DMS 273 (cell line): ENCODE results near the gene CRYGS.
"Not testable (repeated sequence)": the region's sequence is repeated elsewhere in the genome, so short reads cannot be mapped to it uniquely, and the experiment has no call there.

Experiments
- DNase-seq: peaks from one replicate; lab custom pipeline; 2025; ENCODE audit not compliant: unreplicated experiment; lab: John Stamatoyannopoulos, UW

Gene CRYGS

DNA sequence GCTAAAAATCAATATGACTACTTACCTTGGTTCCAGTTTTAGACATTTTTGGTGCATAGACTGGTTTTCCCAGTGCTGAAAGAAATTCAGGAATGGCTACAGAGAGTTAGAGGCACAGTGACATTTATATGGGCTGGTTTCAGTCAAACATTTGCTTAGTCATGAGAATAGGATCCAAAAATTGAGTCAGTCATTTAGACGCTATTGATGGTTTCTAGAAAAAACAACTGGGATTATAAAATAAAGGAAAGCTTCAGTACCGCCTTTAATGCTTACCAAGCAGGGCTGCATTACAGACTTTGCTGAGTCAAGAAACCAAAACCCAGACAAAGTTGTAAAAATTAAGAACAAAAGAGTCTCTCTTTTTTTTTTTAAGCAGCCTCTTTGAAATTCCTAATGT, at the start of gene CRYGS:
Gene CRYGS (minus strand): TSS at position 100 of the 400 bp plus-strand sequence. CDS start 54 bp downstream, at position 46.
- no peak for DNase-seq

- no peak for DNase-seq
Measured at GRCh38 chr3:186593862-186594261, 49.7 kb upstream of the CRYGS start.

DNA sequence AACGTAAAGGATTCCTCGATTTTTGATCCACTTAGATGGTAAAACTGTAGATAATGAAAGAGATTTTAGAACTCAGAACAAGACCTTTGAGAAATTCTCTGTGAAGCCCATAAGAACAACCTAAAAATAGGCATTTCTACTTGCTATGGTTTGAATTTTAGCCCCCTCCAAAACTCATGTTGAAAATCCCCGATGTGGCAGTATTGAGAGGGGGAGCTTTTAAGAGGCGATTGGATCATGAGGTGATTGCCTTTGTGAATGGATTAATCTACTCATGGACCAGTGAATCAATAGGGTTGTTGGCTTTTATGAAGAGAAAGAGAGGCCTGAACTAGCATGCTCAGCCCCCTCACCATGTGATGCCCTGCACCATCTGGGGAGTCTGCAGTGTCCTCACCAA, 48.5 kb upstream of the CRYGS start:
- no peak for DNase-seq

DNA sequence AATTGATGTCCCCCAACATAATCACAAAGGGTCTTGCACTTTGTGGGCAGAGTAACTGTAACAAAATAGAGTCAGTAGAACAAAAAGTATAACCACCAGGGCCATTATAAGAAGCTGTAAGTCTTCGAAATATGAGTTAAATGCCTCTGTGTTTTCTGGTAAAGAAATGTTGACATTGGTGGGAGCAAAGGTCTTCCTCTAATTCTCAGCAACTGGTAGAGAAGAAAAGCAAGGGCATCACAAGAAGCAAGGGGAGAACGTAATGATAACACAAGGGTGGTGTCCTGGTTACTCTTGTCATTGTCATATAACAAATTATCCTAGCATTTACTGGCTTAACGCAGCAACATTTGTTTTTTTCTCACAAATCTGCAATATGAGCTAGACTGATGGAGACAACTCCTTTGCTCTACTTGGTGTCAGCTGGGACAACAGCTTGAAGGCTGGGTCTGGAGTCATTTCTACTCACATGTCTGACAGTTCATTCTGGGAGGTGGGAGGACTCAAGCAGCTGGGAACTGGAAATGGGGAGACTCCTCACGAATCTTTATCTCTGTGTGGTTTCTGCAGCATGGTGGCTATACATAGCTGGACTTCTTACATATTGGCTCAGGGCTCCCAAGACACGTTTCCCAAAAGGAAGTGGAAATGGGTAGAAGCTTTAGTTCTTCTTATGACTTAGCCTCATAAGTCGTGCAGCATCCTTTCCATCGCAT, 46.6 kb upstream of the CRYGS start:
- DNase-seq: no peak

DNA sequence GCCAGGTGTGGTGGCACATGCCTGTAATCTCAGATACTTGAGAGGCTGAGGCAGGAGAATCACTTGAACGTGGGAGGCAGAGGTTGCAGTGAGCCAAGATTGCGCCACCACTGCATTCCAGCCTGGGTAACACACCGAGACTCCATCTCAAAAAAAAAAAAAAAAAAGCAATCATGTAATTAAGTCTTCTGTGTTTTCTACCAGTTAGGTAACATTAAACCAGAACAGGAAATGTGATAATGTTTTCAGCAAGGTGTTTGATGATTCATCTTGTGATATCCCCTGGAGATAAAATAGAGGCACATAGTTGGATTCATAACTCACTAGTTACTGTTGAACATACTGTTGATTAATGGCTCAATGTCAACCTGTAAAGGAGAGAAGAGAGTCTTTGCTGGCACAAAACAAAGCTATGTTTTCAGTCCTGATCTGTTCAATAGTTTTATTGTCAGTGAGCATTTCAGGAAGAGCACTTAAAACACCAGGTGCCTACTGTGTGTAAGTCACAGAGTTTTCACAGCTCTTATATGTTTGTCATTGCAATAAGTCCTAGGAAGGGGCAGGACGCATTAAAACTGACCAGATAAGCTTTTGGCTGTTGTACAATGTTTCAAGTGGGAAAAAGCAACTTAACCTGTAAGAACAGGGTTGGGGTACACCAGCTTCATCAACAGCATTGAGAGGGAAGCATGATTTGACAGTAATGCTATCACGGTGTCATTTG, 45.8 kb upstream of the CRYGS start:
- DNase-seq: no peak

DNA sequence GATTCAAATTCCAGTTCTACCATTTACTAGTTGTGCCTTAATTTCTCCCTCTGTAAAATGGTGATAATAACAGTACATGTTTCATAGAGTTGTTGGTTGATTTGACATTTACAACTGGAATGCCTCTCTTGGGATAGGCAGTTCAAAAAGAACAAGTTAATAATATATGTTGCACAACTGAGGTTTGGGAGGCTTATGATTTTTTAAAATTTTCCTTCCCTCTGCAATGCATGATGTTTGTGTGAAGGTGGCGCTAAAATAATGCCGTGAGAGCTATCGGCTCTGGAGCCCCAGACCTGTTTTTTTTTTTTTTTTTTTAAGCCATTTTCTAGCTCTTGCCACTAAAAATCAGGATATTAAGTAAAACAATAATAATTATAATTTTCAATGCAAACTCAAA, 44.9 kb upstream of the CRYGS start:
- peak; percentile 34 for DNase-seq

DNA sequence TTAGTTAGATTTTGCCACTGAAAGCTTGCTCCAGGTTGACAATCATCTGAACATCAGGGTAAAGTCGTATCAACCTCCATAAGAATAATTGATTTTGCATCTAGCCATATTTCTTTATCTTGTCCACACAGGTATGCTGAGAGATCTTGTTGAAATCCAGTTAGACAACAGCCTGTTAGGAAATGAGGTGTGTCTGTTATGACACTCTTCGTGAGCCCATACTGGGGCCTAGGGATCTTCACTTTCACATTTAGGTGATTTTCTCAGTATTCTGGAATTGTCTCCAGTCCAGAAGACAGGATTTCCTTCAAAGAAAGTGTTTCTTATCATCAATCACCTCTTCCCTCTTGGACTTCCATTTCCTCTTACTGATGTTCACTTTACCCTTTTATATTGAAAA, 44.5 kb upstream of the CRYGS start:
- DNase-seq: no peak

- no peak for DNase-seq
Measured at GRCh38 chr3:186587183-186587582, 43.0 kb upstream of the CRYGS start.

- DNase-seq: not testable (repeated sequence)
Measured at GRCh38 chr3:186586245-186586644, 42.1 kb upstream of the CRYGS start.

GRCh38 chr3:186583831-186584230, 39.7 kb upstream of the CRYGS start:
- DNase-seq: no peak

- no peak for DNase-seq
Measured at GRCh38 chr3:186582541-186582940, 38.4 kb upstream of the CRYGS start.

DNA sequence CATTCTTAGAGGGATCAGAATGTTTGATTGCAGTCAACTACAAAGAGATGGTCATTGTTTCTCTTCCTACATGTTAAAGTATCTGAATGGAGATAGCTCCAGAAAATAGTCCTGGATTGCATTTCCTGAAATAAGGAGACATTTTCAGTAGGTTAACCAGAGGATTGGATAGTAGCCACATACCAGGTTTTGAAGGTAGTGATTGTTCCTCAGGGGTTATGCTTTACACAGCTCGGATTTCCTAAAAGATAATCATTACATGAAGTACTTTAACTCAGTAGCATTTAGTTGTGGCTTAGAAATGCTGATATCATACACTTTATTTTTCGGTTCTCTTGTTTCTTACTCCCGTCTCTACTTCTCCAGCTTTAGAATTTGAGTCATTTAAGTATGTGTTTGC, 36.6 kb upstream of the CRYGS start:
- DNase-seq: no peak

- no peak for DNase-seq
Measured at GRCh38 chr3:186577521-186577920, 33.3 kb upstream of the CRYGS start.

- no peak for DNase-seq
Measured at GRCh38 chr3:186571644-186572013, 27.4 kb upstream of the CRYGS start.

DNA sequence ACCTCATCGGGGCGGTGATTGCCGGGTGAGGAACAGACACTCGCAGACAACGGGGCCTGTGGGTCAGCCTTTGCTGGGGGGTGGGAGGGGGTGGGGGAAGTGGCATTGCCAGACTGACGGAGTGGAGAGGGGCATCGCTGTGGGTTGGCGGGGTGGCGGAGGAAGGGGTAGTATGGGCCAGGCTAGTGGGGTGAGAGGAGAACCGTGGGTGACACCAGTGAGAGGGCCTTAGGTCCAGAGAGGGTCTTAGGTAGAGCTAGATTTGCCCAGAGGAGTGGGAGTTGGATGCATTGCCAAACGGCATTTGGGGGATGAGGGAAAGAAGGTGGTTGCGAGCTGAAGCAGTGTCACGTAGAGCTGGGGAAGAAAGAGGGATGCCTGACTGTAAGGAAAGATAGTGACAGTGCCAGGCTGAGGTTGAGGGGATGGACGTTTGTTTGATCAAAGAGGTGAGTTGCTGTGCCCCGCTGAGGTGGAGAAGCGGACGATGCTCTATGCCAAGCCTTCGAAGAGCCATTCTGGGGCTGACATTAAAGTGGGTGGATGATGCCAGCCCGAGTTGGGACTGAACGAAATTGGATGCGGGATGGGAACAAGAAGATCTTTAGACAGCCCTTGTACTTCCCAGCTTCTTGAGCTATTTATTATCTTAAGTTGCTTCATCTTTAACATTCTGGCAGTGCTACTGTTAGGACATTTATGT, 26.9 kb upstream of the CRYGS start:
- peak; percentile 42 for DNase-seq

DNA sequence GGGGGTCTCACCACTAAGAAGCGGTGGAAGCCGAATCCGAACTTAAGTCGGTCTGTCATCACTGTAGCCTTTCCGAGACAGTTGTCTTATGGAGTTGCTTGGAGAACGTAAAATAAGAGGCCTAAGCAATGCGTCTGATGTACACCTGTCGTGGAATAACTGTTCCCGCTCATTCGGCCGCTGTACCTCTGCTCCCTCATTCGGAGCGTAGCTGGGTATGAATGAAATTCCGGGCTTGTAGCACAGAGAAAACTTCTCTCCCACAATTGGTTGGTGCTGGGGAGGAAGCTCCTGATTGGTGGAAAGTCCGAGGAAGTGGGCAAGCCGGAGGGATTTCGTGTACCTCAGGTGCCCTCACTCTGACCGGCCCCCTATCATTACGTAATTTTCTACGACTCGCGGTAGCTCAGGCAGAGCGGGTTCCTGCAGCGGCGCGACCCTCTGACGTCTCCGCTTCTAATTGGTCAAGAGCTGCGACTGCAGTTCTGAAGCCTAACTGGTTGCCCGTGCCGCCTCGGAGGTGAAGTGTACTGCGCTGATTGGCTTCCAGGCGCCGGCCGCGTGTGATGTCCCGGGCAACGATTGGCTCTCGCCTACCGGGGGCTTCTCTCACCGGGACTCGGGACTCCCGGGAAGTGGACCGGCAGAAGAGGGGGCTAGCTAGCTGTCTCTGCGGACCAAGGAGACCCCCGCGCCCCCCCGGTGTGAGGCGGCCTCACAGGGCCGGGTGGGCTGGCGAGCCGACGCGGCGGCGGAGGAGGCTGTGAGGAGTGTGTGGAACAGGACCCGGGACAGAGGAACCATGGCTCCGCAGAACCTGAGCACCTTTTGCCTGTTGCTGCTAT, 26.1 kb upstream of the CRYGS start, which contains the start of gene DNAJB11:
Gene DNAJB11 (plus strand): TSS at position 625 of the 845 bp plus-strand sequence. CDS start 178 bp downstream, at position 803.
- DNase-seq: peak; percentile 100

- DNase-seq: peak; percentile 43
Measured at GRCh38 chr3:186569779-186570095, 25.6 kb upstream of the CRYGS start.

DNA sequence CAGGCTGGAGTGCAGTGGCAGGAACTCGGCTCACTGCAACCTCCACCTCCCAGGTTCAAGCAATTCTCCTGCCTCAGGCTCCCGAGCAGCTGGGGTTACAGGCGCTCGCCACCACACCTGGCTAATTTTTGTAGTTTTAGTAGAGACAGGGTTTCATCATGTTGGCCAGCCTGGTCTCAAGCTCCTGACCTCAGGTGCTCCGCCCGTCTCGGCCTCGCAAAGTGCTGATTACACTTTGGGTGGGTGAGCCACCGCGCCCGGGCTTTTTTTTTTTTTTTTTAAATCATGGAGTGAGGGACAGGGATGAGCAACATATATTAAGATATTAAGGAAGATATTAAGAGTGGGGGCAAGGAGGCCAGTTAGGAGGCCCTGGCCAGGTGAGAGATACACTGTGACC, 25.2 kb upstream of the CRYGS start:
- not testable (repeated sequence) for DNase-seq

DNA sequence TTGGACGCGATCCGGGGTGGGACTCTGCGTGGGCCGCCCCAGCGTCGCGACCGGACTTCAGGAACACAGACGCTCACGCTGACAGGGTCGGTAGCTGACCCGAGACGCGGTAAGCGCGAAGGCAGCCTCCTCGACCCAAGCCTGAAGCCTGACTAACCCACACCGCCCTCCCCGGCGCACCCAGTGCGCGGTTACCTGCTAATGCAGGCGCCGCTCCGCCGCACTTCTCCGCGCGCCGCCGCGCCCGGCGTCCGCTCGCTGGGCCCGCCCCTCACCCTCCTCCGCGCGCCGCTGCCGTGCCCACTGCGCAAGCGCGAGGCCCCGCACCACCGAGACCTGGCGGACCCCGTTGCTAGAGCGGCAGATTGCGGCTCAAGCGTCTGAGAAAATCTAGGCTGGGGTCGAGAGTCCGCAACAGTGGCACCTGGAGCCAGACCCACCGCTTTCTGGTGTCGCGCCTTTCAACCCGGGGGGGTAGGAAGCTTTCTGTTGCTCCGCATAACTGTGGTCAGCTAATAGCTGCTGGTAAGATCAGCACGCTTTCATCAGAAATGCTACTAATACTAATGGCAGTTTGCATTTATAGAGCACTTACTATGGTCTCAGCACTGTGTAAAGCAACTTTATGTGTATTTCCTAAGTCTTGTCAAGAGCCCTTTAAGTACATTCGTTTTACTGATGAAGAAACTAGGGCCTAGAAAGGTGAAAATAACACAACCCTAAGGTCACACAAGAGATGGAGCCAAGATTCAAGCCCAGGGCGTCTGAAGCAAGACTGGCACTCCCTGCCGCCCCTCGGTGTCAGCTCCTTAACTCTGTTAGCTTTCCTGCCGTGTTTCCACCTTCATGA, 23.1 kb upstream of the CRYGS start, which contains the start of gene TBCCD1:
Gene TBCCD1 (minus strand): TSS at position 268 of the 850 bp plus-strand sequence. CDS start 3,010 bp downstream, outside the sequence.
- peak; percentile 97 for DNase-seq

GRCh38 chr3:186566772-186567071, 22.5 kb upstream of the CRYGS start:
- DNase-seq: no peak
